GM23338 (cell line): ENCODE data around the gene CEP95. TPM values are rescaled to one million over a fixed set of nuclear protein-coding genes. Genes with fewer than 3 reads are reported as not detected.

Experiments used
- ATAC-seq: fragments of 200-7000 bp; cut with Tn5 transposase; 3 replicates; pipeline ENCODE4 v1.9.1; 2020
- DNase-seq: peaks from one replicate; pipeline ENCODE4 v3.0.0-alpha.2; 2015; ENCODE audit warnings: low spot score
- H2AFZ ChIP-seq: fragments of 200-600 bp; sonication (generic); 2 replicates; pipeline ENCODE4 v1.8.0; 2016; ENCODE audit warnings: antibody characterized with exemption, mild to moderate bottlenecking, moderate library complexity
- H3F3A ChIP-seq: fragments of 200-600 bp; sonication (generic); replicated peaks from 2 replicates; pipeline ENCODE4 v1.8.0; 2017; ENCODE audit warnings: antibody characterized with exemption, mixed run types, low read depth
- H3K27ac ChIP-seq: fragments of 200-600 bp; sonication (generic); 2 replicates; pipeline ENCODE4 v1.6.1; 2016; ENCODE audit warnings: low read depth
- H3K27me3 ChIP-seq: fragments of 200-600 bp; sonication (generic); 2 replicates; pipeline ENCODE4 v1.8.0; 2016; ENCODE audit warnings: mild to moderate bottlenecking, mixed run types, moderate library complexity; ENCODE audit not compliant: insufficient read depth
- H3K36me3 ChIP-seq: fragments of 200-600 bp; sonication (generic); 2 replicates; pipeline ENCODE4 v1.8.0; 2016; ENCODE audit warnings: mild to moderate bottlenecking; ENCODE audit not compliant: insufficient read depth
- H3K4me1 ChIP-seq: fragments of 200-600 bp; sonication (generic); 2 replicates; pipeline ENCODE4 v1.8.0; 2016; ENCODE audit warnings: mild to moderate bottlenecking, moderate library complexity; ENCODE audit not compliant: insufficient read depth
- H3K4me2 ChIP-seq: fragments of 200-600 bp; sonication (generic); 2 replicates; pipeline ENCODE4 v1.7.1; 2017; ENCODE audit warnings: mixed run types
- H3K4me3 ChIP-seq: fragments of 200-600 bp; sonication (generic); 2 replicates; pipeline ENCODE4 v1.6.1; 2016; ENCODE audit warnings: mixed run types
- H3K79me2 ChIP-seq: fragments of 200-600 bp; sonication (generic); replicated peaks from 2 replicates; pipeline ENCODE4 v1.8.0; 2017; ENCODE audit warnings: mild to moderate bottlenecking; ENCODE audit not compliant: insufficient read depth
- H3K9me2 ChIP-seq: fragments of 200-600 bp; sonication (generic); 2 replicates; pipeline ENCODE4 v1.8.0; 2017; ENCODE audit not compliant: insufficient read depth
- H4K20me1 ChIP-seq: fragments of 200-600 bp; sonication (generic); replicated peaks from 2 replicates; pipeline ENCODE4 v1.8.0; 2017; ENCODE audit warnings: mild to moderate bottlenecking; ENCODE audit not compliant: insufficient read depth
- H3K27ac Mint-ChIP-seq: 2 replicates; pipeline ENCODE4 v1.8.0; 2020; ENCODE audit warnings: inconsistent platforms, mild to moderate bottlenecking, moderate library complexity, mixed read lengths
- H3K27me3 Mint-ChIP-seq: 3 replicates; pipeline ENCODE4 v1.8.0; 2022; ENCODE audit warnings: low read depth, mild to moderate bottlenecking, moderate library complexity, mixed read lengths, inconsistent platforms; ENCODE audit not compliant: insufficient read depth, poor library complexity
- H3K36me3 Mint-ChIP-seq: 3 replicates; pipeline ENCODE4 v1.8.0; 2021; ENCODE audit warnings: low read depth, mild to moderate bottlenecking, inconsistent platforms, moderate library complexity, mixed read lengths
- H3K4me1 Mint-ChIP-seq: 3 replicates; pipeline ENCODE4 v1.8.0; 2020; ENCODE audit warnings: mild to moderate bottlenecking, inconsistent platforms, mixed read lengths
- H3K4me3 Mint-ChIP-seq: 3 replicates; pipeline ENCODE4 v1.8.0; 2021; ENCODE audit warnings: moderate library complexity, mild to moderate bottlenecking, inconsistent platforms, mixed read lengths
- H3K9me3 Mint-ChIP-seq: 3 replicates; pipeline ENCODE4 v1.8.0; 2020; ENCODE audit warnings: moderate library complexity, mild to moderate bottlenecking, inconsistent platforms, mixed read lengths
- CREB1 ChIP-seq: fragments of 250-450 bp; sonication (Bioruptor Pico); IDR thresholded peaks from 2 replicates; pipeline ENCODE4 v1.5.0; 2020; ENCODE audit warnings: low read depth, mild to moderate bottlenecking, moderate library complexity
- ETS1 ChIP-seq: IDR thresholded peaks from 2 replicates; pipeline ENCODE4 v1.6.1; 2016; ENCODE audit warnings: antibody characterized with exemption
- EZH2 ChIP-seq: fragments of 200-600 bp; sonication (generic); IDR thresholded peaks from one replicate; pipeline ENCODE4 v1.8.0; 2017; ENCODE audit warnings: antibody characterized with exemption, mild to moderate bottlenecking, low read depth; ENCODE audit not compliant: unreplicated experiment
- EZH2phosphoT487 ChIP-seq: fragments of 200-600 bp; sonication (generic); IDR thresholded peaks from one replicate; pipeline ENCODE4 v1.8.1; 2018; ENCODE audit warnings: antibody characterized with exemption; ENCODE audit not compliant: unreplicated experiment
- JUNB ChIP-seq: IDR thresholded peaks from one replicate; pipeline ENCODE4 v1.6.1; 2016; ENCODE audit warnings: antibody characterized with exemption; ENCODE audit not compliant: unreplicated experiment
- NANOG ChIP-seq: IDR thresholded peaks from 2 replicates; pipeline ENCODE4 v1.6.1; 2016; ENCODE audit warnings: antibody characterized with exemption, borderline replicate concordance
- POLR2AphosphoS5 ChIP-seq: IDR thresholded peaks from 2 replicates; pipeline ENCODE4 v1.6.1; 2016; ENCODE audit warnings: antibody characterized with exemption, low read depth
- STAT1 ChIP-seq: IDR thresholded peaks from one replicate; pipeline ENCODE4 v1.6.1; 2016; ENCODE audit warnings: antibody characterized with exemption; ENCODE audit not compliant: unreplicated experiment
- ZNF114 ChIP-seq: fragments of 250-450 bp; sonication (Bioruptor Pico); IDR thresholded peaks from 2 replicates; pipeline ENCODE4 v1.5.0; 2020; ENCODE audit warnings: mild to moderate bottlenecking, moderate library complexity
- polyA plus RNA-seq: library from polyadenylated mRNA; unstranded; fragments of >200 nt; fragmentation: Nextera tagmentation; extraction: Ambion mirVana; gene quantifications from 2 replicates; pipeline ENCODE4 v1.2.1, GENCODE V29; 2016
- total RNA-seq: library from RNA; depleted of rRNA; stranded (reverse); fragments of >200 nt; shearing (Covaris generic); gene quantifications from 2 replicates; pipeline ENCODE4 v1.2.3, GENCODE V29; 2014
- TF ChIP-seq, protein P1 (sequence below), 2 experiments: fragments of 200-600 bp in 1 of 2; sonication (generic) in 1 of 2; conservative IDR thresholded peaks; 2 replicates each; pipeline versions ENCODE4 v1.5.1 to v1.6.1; 2016 to 2017; ENCODE audit warnings: antibody characterized with exemption in 2 of 2, low read depth in 2 of 2, mild to moderate bottlenecking in 2 of 2, moderate library complexity in 1 of 2
- TF ChIP-seq, protein P2 (sequence below): fragments of 250-450 bp; sonication (Bioruptor Pico); IDR thresholded peaks from 2 replicates; pipeline ENCODE4 v1.5.0; 2020; ENCODE audit warnings: mild to moderate bottlenecking, moderate library complexity

The CEP95 gene
- total and polyA plus RNA-seq, 2 experiments from 2014 or later, result 41.1 to 45.4 TPM

GRCh38 chr17:64535357-64535756 is 28.6 kb downstream of the CEP95 start (continued):
- TF ChIP-seq ETS1 (no peak), ZNF114 (CRISPR knock-in tag) (no peak), EZH2phosphoT487 (no peak), NANOG (no peak), STAT1 (no peak), JUNB (no peak), EZH2 (no peak), CREB1 (CRISPR knock-in tag) (no peak), POLR2AphosphoS5 (no peak)
- TF ChIP-seq, protein P1, sequence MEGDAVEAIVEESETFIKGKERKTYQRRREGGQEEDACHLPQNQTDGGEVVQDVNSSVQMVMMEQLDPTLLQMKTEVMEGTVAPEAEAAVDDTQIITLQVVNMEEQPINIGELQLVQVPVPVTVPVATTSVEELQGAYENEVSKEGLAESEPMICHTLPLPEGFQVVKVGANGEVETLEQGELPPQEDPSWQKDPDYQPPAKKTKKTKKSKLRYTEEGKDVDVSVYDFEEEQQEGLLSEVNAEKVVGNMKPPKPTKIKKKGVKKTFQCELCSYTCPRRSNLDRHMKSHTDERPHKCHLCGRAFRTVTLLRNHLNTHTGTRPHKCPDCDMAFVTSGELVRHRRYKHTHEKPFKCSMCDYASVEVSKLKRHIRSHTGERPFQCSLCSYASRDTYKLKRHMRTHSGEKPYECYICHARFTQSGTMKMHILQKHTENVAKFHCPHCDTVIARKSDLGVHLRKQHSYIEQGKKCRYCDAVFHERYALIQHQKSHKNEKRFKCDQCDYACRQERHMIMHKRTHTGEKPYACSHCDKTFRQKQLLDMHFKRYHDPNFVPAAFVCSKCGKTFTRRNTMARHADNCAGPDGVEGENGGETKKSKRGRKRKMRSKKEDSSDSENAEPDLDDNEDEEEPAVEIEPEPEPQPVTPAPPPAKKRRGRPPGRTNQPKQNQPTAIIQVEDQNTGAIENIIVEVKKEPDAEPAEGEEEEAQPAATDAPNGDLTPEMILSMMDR (conservative IDR thresholded peaks at IDR 0.05; ENCODE audit: low read depth in 2 of 2), result no peak

DNA sequence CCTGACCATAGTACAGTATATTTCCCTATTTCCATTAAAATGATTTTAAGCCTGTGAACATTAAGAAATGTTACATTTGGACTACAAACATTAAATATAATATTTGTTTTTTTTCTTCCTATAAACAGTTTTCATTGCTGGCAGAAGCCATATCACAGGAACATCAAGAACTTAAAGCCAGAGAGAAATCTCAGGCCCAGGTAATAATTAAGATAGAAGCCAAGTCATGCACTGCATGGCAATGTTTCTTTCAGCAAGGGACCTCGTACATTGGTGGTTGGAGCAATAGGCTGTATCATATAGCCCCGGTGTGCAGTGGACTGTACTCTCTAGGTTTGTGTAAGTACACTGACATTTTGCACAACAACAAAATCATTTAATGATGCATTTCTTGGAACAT is 30.1 kb downstream of the CEP95 start:
- Histone ChIP-seq H3K4me2 (no peak overlapping the region), H3K9me2 (no peaks in the 10 kb centered on the region), H3K36me3 (peaks cover 48% of the 10 kb centered on the region), H3K79me2 (no peaks in the 10 kb centered on the region), H2AFZ (no peak overlapping the region), H3K27me3 (no peaks in the 10 kb centered on the region), H3K4me1 (no peaks in the 10 kb centered on the region), H3F3A (no peaks in the 10 kb centered on the region), H4K20me1 (peaks cover 15% of the 10 kb centered on the region; the same call in 1 of the 2 replicates), H3K27ac (no peak overlapping the region), H3K4me3 (no peak overlapping the region)
- no peak for ATAC-seq
- Mint-ChIP-seq H3K4me3 (no peak overlapping the region), H3K4me1 (no peaks in the 10 kb centered on the region), H3K36me3 (peaks cover 69% of the 10 kb centered on the region), H3K27me3 (peaks cover 9% of the 10 kb centered on the region), H3K9me3 (no peaks in the 10 kb centered on the region; the same call in 2 of the 3 replicates), H3K27ac (no peak overlapping the region)
- TF ChIP-seq POLR2AphosphoS5 (no peak), EZH2phosphoT487 (no peak), NANOG (no peak), ZNF114 (CRISPR knock-in tag) (no peak)
- TF ChIP-seq, protein P1 (conservative IDR thresholded peaks at IDR 0.05; ENCODE audit: low read depth in 2 of 2), result no peak
- TF ChIP-seq, protein P2, sequence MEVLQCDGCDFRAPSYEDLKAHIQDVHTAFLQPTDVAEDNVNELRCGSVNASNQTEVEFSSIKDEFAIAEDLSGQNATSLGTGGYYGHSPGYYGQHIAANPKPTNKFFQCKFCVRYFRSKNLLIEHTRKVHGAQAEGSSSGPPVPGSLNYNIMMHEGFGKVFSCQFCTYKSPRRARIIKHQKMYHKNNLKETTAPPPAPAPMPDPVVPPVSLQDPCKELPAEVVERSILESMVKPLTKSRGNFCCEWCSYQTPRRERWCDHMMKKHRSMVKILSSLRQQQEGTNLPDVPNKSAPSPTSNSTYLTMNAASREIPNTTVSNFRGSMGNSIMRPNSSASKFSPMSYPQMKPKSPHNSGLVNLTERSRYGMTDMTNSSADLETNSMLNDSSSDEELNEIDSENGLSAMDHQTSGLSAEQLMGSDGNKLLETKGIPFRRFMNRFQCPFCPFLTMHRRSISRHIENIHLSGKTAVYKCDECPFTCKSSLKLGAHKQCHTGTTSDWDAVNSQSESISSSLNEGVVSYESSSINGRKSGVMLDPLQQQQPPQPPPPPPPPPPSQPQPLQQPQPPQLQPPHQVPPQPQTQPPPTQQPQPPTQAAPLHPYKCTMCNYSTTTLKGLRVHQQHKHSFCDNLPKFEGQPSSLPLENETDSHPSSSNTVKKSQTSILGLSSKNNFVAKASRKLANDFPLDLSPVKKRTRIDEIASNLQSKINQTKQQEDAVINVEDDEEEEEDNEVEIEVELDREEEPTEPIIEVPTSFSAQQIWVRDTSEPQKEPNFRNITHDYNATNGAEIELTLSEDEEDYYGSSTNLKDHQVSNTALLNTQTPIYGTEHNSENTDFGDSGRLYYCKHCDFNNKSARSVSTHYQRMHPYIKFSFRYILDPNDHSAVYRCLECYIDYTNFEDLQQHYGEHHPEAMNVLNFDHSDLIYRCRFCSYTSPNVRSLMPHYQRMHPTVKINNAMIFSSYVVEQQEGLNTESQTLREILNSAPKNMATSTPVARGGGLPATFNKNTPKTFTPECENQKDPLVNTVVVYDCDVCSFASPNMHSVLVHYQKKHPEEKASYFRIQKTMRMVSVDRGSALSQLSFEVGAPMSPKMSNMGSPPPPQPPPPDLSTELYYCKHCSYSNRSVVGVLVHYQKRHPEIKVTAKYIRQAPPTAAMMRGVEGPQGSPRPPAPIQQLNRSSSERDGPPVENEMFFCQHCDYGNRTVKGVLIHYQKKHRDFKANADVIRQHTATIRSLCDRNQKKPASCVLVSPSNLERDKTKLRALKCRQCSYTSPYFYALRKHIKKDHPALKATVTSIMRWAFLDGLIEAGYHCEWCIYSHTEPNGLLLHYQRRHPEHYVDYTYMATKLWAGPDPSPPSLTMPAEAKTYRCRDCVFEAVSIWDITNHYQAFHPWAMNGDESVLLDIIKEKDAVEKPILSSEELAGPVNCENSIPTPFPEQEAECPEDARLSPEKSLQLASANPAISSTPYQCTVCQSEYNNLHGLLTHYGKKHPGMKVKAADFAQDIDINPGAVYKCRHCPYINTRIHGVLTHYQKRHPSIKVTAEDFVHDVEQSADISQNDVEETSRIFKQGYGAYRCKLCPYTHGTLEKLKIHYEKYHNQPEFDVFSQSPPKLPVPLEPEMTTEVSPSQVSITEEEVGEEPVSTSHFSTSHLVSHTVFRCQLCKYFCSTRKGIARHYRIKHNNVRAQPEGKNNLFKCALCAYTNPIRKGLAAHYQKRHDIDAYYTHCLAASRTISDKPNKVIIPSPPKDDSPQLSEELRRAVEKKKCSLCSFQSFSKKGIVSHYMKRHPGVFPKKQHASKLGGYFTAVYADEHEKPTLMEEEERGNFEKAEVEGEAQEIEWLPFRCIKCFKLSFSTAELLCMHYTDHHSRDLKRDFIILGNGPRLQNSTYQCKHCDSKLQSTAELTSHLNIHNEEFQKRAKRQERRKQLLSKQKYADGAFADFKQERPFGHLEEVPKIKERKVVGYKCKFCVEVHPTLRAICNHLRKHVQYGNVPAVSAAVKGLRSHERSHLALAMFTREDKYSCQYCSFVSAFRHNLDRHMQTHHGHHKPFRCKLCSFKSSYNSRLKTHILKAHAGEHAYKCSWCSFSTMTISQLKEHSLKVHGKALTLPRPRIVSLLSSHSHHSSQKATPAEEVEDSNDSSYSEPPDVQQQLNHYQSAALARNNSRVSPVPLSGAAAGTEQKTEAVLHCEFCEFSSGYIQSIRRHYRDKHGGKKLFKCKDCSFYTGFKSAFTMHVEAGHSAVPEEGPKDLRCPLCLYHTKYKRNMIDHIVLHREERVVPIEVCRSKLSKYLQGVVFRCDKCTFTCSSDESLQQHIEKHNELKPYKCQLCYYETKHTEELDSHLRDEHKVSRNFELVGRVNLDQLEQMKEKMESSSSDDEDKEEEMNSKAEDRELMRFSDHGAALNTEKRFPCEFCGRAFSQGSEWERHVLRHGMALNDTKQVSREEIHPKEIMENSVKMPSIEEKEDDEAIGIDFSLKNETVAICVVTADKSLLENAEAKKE (CRISPR knock-in tag), result no peak
- no peak for DNase-seq
